ENCODE measurements around the gene EP400.

GRCh38 chr12:132065609-132066344, 116.0 kb downstream of the EP400 start:
- TF ChIP-seq CTCF (IDR thresholded peaks at IDR 0.05; ENCODE audit: poor library complexity) (no peak), EZH2phosphoT487 (IDR thresholded peaks at IDR 0.05; ENCODE audit: low read depth, severe bottlenecking, unreplicated experiment) (no peak), EZH2 (IDR thresholded peaks at IDR 0.05; ENCODE audit: borderline replicate concordance) (no peak)
